Measurements from ENCODE around the gene PCDH17. TPM values are rescaled to one million over a fixed set of nuclear protein-coding genes. Genes with fewer than 3 reads are reported as not detected.

PCDH17 gene
- total RNA-seq, 1 donor, result under 0.01 TPM

DNA sequence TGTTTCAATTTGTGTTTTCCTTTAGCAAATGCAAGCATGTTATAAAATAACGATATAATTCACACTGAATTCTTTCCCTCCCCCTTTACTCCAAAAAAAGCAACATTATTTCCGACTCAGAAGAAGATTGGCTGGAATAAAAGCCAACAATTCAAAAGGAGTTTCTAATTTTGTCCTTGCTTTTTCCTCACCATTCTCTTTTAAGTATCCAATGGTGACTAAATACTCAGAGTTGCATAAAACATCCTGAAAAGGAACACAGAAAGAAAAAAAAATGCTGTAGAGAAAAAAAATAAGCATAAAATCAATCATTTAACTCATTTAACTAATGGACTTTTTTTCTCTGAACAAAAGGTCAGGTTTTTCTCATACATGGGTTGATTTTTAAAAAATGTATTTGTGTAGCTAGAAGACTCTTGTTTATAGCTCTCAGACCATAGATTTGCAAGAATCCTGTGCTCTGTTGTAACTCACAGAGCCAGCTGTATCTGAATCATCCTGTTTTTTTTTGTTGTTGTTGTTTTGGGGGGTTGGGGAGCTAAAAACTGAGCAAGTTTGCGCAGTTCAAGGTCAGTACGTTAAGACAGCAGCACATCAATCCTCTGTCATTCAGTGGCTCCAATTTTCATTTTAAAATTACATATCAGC, 108.1 kb downstream of the PCDH17 start:
- H3K27me3 ChIP-seq (ENCODE audit: insufficient read depth, low read length), result no peaks in the 10 kb centered on the region
- no peaks in the 10 kb centered on the region for H3K9me3 ChIP-seq (ENCODE audit: low read depth, low read length)
- H3K4me3 ChIP-seq (ENCODE audit: low read length), result no peak overlapping the region
- no peaks in the 10 kb centered on the region for H3K4me1 ChIP-seq (ENCODE audit: insufficient read depth, low read length)

DNA sequence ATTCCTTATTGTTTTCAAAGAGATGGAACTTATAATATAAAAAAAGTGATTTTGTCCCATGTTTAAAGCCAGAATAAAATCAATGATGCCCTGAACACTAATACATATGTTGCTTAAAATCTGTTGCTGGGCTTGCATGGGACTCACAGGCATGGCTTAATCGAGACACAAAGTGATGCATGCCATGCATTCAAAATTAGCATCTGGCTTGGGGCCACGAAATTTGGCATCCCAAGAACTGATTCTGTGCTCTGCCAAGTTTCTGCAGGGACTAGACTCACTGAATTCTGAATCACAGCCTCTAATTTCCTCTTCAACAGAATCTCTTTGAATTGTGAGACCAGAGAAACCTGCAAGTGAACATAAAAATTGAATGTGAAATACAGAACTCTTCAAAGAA, 109.2 kb downstream of the PCDH17 start:
- Histone ChIP-seq H3K4me3 (ENCODE audit: low read length) (no peak overlapping the region), H3K9me3 (ENCODE audit: low read depth, low read length) (no peaks in the 10 kb centered on the region), H3K4me1 (ENCODE audit: insufficient read depth, low read length) (no peaks in the 10 kb centered on the region), H3K27me3 (ENCODE audit: insufficient read depth, low read length) (no peaks in the 10 kb centered on the region)

DNA sequence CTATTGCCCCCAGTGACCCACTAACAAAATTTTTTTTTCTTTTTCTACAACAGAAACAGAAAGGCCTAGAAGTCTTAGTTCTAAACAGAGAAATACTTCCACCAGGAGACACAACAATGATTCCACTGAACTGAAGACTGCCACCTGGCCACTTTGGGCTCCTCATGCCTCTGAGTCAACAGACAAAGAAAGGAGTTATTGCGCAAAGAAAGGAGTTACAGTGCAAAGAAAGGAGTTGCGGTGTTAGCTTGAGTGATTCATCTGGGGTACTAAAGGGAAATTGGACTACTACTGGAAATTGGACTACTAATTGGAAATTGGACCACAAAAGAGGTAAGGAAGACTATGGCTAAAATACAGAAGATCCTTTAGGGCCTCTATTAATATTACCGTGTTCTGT, 116.6 kb downstream of the PCDH17 start:
- no peaks in the 10 kb centered on the region for H3K4me1 ChIP-seq (ENCODE audit: insufficient read depth, low read length)
- H3K27me3 ChIP-seq (ENCODE audit: insufficient read depth, low read length), result no peaks in the 10 kb centered on the region
- no peak overlapping the region for H3K4me3 ChIP-seq (ENCODE audit: low read length)
- no peaks in the 10 kb centered on the region for H3K9me3 ChIP-seq (ENCODE audit: low read depth, low read length)

DNA sequence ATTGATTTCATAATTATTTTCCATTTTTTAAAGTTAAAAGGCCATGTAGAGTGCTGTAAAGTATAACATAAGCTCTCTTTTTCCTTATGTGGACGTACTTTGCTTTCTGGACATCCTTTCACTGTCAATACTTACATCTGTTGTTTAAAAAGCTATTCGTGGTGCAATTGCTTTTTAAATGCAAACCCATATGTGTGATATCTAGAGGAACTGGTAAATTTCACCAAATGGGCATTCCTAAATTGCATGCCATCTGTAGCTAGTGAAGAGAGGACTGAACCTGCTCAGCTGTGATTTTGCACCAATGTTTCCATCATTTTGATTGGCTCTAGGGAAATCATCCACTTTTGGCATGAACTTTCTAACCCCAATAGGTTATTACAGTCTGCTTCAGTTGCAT, 129.4 kb downstream of the PCDH17 start:
- Histone ChIP-seq H3K4me3 (ENCODE audit: low read length) (no peak overlapping the region), H3K4me1 (ENCODE audit: insufficient read depth, low read length) (no peaks in the 10 kb centered on the region), H3K27me3 (ENCODE audit: insufficient read depth, low read length) (no peaks in the 10 kb centered on the region), H3K9me3 (ENCODE audit: low read depth, low read length) (no peaks in the 10 kb centered on the region)

GRCh38 chr13:57763689-57764088, 132.1 kb downstream of the PCDH17 start:
- Histone ChIP-seq H3K4me3 (ENCODE audit: low read length) (no peak overlapping the region), H3K4me1 (ENCODE audit: insufficient read depth, low read length) (no peaks in the 10 kb centered on the region), H3K27me3 (ENCODE audit: insufficient read depth, low read length) (no peaks in the 10 kb centered on the region), H3K9me3 (ENCODE audit: low read depth, low read length) (no peaks in the 10 kb centered on the region)
